HG02759 (cell line): Measurements from ENCODE around the gene LRRC7.

Experiments used
- ATAC-seq: cut with Tn5 transposase; IDR thresholded peaks from one replicate; pipeline ENCODE4 v1.9.1; 2021; ENCODE audit warnings: mild to moderate bottlenecking, moderate library complexity; ENCODE audit not compliant: unreplicated experiment

LRRC7 gene

GRCh38 chr1:69587391-69587790 is 19.7 kb downstream of the LRRC7 start:
- no peak for ATAC-seq

- no peak for ATAC-seq
Measured at GRCh38 chr1:69589799-69590198, 22.1 kb downstream of the LRRC7 start.

- no peak for ATAC-seq
Measured at GRCh38 chr1:69592341-69592740, 24.6 kb downstream of the LRRC7 start.

GRCh38 chr1:69595486-69595885 is 27.8 kb downstream of the LRRC7 start:
- ATAC-seq: no peak

GRCh38 chr1:69611316-69611715 is 43.6 kb downstream of the LRRC7 start:
- no peak for ATAC-seq

- no peak for ATAC-seq
Measured at GRCh38 chr1:69613414-69613813, 45.7 kb downstream of the LRRC7 start.

GRCh38 chr1:69638673-69639072 is 71.0 kb downstream of the LRRC7 start:
- ATAC-seq: no peak

GRCh38 chr1:69639159-69639558 is 71.4 kb downstream of the LRRC7 start:
- ATAC-seq: no peak

GRCh38 chr1:69643266-69643665 is 75.5 kb downstream of the LRRC7 start:
- no peak for ATAC-seq

- ATAC-seq: no peak
Measured at GRCh38 chr1:69645477-69645876, 77.8 kb downstream of the LRRC7 start.

GRCh38 chr1:69648486-69648885 is 80.8 kb downstream of the LRRC7 start:
- no peak for ATAC-seq

GRCh38 chr1:69649383-69649990 is 81.8 kb downstream of the LRRC7 start:
- ATAC-seq: no peak

- no peak for ATAC-seq
Measured at GRCh38 chr1:69650779-69651178, 83.1 kb downstream of the LRRC7 start.

- no peak for ATAC-seq
Measured at GRCh38 chr1:69651656-69652055, 83.9 kb downstream of the LRRC7 start.

GRCh38 chr1:69657971-69658370 is 90.2 kb downstream of the LRRC7 start:
- ATAC-seq: no peak

- ATAC-seq: no peak
Measured at GRCh38 chr1:69661686-69662085, 94.0 kb downstream of the LRRC7 start.

- ATAC-seq: no peak
Measured at GRCh38 chr1:69662321-69662720, 94.6 kb downstream of the LRRC7 start.

GRCh38 chr1:69671363-69672010 is 103.8 kb downstream of the LRRC7 start:
- no peak for ATAC-seq

GRCh38 chr1:69673321-69673720 is 105.6 kb downstream of the LRRC7 start:
- ATAC-seq: no peak

- ATAC-seq: no peak
Measured at GRCh38 chr1:69679965-69680364, 112.2 kb downstream of the LRRC7 start.

- no peak for ATAC-seq
Measured at GRCh38 chr1:69686367-69686984, 118.8 kb downstream of the LRRC7 start.

- ATAC-seq: no peak
Measured at GRCh38 chr1:69688193-69688592, 120.5 kb downstream of the LRRC7 start.
